ENCODE data around the gene PCNT. TPM values are rescaled to one million over a fixed set of nuclear protein-coding genes. Genes with fewer than 3 reads are reported as not detected.
A peak's percentile ranks its signal among the peaks of the same experiment; 100 is the strongest.

Gene PCNT
- total RNA-seq, 1 experiment from 2014 or later = 38.4 TPM

DNA sequence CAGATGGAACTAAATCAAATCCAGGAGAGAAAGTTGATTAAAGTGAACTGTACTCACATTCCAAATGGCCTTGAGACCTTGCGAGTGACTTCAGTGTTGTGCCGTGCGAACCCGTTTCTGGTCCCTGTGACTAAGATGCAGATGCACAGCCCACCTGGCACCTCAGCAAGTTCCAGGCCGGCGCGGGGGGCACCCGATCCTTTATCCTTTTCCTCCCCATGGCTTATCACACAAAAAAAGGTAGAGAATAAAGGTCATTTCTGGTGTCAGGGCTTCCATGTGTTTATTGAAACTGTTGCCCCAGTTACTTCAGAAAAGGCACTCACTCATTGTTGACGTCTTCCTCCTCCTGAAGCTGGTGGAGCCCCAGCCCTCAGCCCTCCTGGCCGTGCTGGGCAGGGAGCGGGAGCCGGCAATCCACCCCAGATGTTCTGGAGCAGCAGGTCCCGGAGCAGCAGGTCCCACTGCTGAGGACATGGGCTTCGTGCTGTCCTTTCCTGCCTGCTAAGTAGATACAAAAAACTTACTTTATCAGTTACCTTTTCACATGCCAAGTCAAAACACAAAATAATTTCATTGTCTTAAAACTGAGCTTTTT is 53.0 kb downstream of the PCNT start:
- intact Hi-C loops (cut with micrococcal nuclease; ENCODE audit: unreplicated experiment) = no loop called here
- no peak overlapping the region for H3K4me3 ChIP-seq (ENCODE audit: low read depth, low read length)
- H3K4me3 Mint-ChIP-seq (ENCODE audit: unreplicated experiment) = no peak overlapping the region
- TF ChIP-seq, protein P1, sequence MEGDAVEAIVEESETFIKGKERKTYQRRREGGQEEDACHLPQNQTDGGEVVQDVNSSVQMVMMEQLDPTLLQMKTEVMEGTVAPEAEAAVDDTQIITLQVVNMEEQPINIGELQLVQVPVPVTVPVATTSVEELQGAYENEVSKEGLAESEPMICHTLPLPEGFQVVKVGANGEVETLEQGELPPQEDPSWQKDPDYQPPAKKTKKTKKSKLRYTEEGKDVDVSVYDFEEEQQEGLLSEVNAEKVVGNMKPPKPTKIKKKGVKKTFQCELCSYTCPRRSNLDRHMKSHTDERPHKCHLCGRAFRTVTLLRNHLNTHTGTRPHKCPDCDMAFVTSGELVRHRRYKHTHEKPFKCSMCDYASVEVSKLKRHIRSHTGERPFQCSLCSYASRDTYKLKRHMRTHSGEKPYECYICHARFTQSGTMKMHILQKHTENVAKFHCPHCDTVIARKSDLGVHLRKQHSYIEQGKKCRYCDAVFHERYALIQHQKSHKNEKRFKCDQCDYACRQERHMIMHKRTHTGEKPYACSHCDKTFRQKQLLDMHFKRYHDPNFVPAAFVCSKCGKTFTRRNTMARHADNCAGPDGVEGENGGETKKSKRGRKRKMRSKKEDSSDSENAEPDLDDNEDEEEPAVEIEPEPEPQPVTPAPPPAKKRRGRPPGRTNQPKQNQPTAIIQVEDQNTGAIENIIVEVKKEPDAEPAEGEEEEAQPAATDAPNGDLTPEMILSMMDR (IDR thresholded peaks at IDR 0.05; ENCODE audit: insufficient read depth in 1 of 2, low read depth in 1 of 2, low read length in 1 of 2, severe bottlenecking in 1 of 2, unreplicated experiment in 1 of 2) = no peak
- DNase-seq = no peak
- H3K27me3 Mint-ChIP-seq (ENCODE audit: insufficient read depth, unreplicated experiment) = no peaks in the 10 kb centered on the region
- peaks cover 8% of the 10 kb centered on the region for H3K9me3 Mint-ChIP-seq (ENCODE audit: unreplicated experiment)
- H3K4me1 ChIP-seq = no peaks in the 10 kb centered on the region
- no peaks in the 10 kb centered on the region for H3K4me1 Mint-ChIP-seq (ENCODE audit: low read depth, unreplicated experiment)
- peaks cover 34% of the 10 kb centered on the region for H3K36me3 Mint-ChIP-seq (ENCODE audit: insufficient read depth, unreplicated experiment)
- no peaks in the 10 kb centered on the region for H3K27me3 ChIP-seq (replicated peaks; ENCODE audit: control insufficient read depth, insufficient read depth, low read length)
- no peak overlapping the region for H3K27ac Mint-ChIP-seq (ENCODE audit: unreplicated experiment)
- ChIA-PET POLR2A (no interaction called here), CTCF (no interaction called here)
- no peaks in the 10 kb centered on the region for H3K9me3 ChIP-seq
- BruUV-seq (replicated peaks) = no TSS peak
- peaks cover 1% of the 10 kb centered on the region; the same call in 1 of the 2 replicates for H3K36me3 ChIP-seq (ENCODE audit: control insufficient read depth, insufficient read depth, low read length)

DNA sequence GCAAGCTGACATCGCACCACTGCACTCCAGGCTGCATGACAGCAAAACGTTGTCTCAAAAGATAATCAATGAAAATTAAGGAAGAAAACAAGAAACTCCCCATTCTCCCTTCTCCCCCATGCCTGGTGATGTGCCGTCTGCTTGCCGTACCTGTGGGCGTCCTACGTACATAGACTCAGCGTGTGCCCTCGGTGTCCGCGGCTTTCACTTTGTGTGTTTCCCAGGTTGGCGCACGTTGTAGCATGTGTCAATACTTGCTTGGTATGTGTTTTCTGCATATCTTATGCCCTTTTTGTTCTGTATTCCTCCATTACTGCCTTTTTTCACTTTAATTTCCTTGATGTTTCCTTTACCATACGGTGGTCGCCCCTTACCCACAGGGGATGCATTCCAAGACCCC is 53.8 kb downstream of the PCNT start:
- BruUV-seq (replicated peaks) = no TSS peak
- H3K4me1 ChIP-seq = no peaks in the 10 kb centered on the region
- POLR2A ChIA-PET = no interaction called here

DNA sequence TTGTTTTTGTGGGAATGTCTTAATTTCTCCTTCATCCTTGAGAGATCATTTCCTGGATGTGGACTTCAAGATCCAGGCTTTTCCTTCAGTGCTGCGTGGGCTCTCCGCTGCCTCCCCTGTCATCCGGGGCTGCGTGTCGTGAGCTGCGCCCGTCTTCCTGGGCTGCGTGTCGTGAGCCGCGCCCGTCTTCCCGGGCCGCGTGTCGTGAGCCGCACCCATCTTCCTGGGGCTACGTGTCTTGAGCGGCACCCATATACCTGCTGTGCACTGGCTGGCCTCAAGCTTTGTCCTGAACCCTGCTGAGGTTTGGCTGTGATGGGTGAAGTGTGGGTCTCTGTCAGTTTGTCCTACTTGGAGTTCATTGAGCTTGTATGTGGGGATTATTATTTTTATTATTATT is 55.1 kb downstream of the PCNT start:
- Mint-ChIP-seq H3K9me3 (ENCODE audit: unreplicated experiment) (peaks cover 27% of the 10 kb centered on the region), H3K27ac (ENCODE audit: unreplicated experiment) (peak overlapping the region; percentile 25), H3K4me1 (ENCODE audit: low read depth, unreplicated experiment) (no peaks in the 10 kb centered on the region), H3K36me3 (ENCODE audit: insufficient read depth, unreplicated experiment) (peaks cover 49% of the 10 kb centered on the region), H3K27me3 (ENCODE audit: insufficient read depth, unreplicated experiment) (no peaks in the 10 kb centered on the region), H3K4me3 (ENCODE audit: unreplicated experiment) (no peak overlapping the region)
- DNase-seq = no peak
- H3K9me3 ChIP-seq = no peaks in the 10 kb centered on the region
- TF ChIP-seq, protein P1 (IDR thresholded peaks at IDR 0.05; ENCODE audit: insufficient read depth in 1 of 2, low read depth in 1 of 2, low read length in 1 of 2, severe bottlenecking in 1 of 2, unreplicated experiment in 1 of 2) = no peak
- 0 out of 2 replicates have a peak, but pooled peaks cover 1% of the 10 kb centered on the region for H3K36me3 ChIP-seq (ENCODE audit: control insufficient read depth, insufficient read depth, low read length)
- ChIA-PET CTCF (no interaction called here), POLR2A (no interaction called here)
- no TSS peak for BruUV-seq (replicated peaks)
- no peak overlapping the region for H3K4me3 ChIP-seq (ENCODE audit: low read depth, low read length)
- no peaks in the 10 kb centered on the region for H3K4me1 ChIP-seq
- H3K27me3 ChIP-seq (replicated peaks; ENCODE audit: control insufficient read depth, insufficient read depth, low read length) = no peaks in the 10 kb centered on the region
- intact Hi-C loops (cut with micrococcal nuclease; ENCODE audit: unreplicated experiment) = no loop called here

More for the DNA sequence above, 53.8 kb downstream of the PCNT start:
- Mint-ChIP-seq H3K4me3 (ENCODE audit: unreplicated experiment) (no peak overlapping the region), H3K27ac (ENCODE audit: unreplicated experiment) (no peak overlapping the region), H3K4me1 (ENCODE audit: low read depth, unreplicated experiment) (no peaks in the 10 kb centered on the region), H3K9me3 (ENCODE audit: unreplicated experiment) (peaks cover 16% of the 10 kb centered on the region), H3K36me3 (ENCODE audit: insufficient read depth, unreplicated experiment) (peaks cover 42% of the 10 kb centered on the region), H3K27me3 (ENCODE audit: insufficient read depth, unreplicated experiment) (no peaks in the 10 kb centered on the region)
- intact Hi-C loops (cut with micrococcal nuclease; ENCODE audit: unreplicated experiment) = no loop called here
- Histone ChIP-seq H3K4me3 (ENCODE audit: low read depth, low read length) (no peak overlapping the region), H3K9me3 (no peaks in the 10 kb centered on the region), H3K36me3 (ENCODE audit: control insufficient read depth, insufficient read depth, low read length) (0 out of 2 replicates have a peak, but pooled peaks cover 1% of the 10 kb centered on the region), H3K27me3 (replicated peaks; ENCODE audit: control insufficient read depth, insufficient read depth, low read length) (no peaks in the 10 kb centered on the region)
- no peak for DNase-seq
- CTCF ChIA-PET = no interaction called here
- TF ChIP-seq, protein P1 (IDR thresholded peaks at IDR 0.05; ENCODE audit: insufficient read depth in 1 of 2, low read depth in 1 of 2, low read length in 1 of 2, severe bottlenecking in 1 of 2, unreplicated experiment in 1 of 2) = no peak
